Testis (tissue), 2 donors: ENCODE data around the gene RAB27B.

Experiments used
- POLR2A ChIP-seq: fragments of 450-650 bp; IDR thresholded peaks from one replicate; pipeline ENCODE4 v1.6.1; 2017; ENCODE audit warnings: antibody characterized with exemption, mild to moderate bottlenecking, moderate library complexity
- TF ChIP-seq, protein P1 (sequence below), 3 experiments: fragments of 450-650 bp in 2 of 3; fragments of 200-600 bp in 1 of 3; sonication (generic) in 1 of 3; IDR thresholded peaks; one replicate each; pipeline ENCODE4 v1.5.1; 2016 to 2019; ENCODE audit warnings: antibody characterized with exemption in 3 of 3, mild to moderate bottlenecking in 2 of 3, moderate library complexity in 1 of 3

DNA sequence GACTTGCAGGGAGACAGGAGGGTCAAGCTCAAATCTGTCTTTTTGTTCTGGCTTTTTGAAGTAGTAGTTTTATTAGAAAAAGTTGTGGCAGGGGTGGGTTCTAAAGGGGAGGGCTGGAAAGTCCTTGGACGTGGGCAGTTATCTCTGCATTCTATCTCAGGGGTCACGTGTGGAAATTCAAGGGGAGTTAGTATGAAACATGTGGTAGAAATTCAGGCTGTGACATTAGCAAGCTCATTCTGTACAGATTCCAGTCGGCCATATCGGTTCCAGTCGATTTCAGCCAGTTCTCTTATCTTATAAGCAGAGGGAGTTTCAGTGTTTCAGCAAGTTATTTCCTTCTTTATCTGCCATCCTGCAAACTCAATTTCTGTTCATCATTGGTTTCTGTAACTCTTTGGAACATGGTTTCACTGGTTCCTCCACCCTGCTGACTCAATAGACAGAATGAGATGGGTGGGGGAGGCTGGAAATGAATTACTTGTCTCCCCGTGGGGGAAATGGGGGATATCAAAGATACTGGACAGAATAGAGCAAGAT, 53.0 kb downstream of the RAB27B start:
- TF ChIP-seq, protein P1, sequence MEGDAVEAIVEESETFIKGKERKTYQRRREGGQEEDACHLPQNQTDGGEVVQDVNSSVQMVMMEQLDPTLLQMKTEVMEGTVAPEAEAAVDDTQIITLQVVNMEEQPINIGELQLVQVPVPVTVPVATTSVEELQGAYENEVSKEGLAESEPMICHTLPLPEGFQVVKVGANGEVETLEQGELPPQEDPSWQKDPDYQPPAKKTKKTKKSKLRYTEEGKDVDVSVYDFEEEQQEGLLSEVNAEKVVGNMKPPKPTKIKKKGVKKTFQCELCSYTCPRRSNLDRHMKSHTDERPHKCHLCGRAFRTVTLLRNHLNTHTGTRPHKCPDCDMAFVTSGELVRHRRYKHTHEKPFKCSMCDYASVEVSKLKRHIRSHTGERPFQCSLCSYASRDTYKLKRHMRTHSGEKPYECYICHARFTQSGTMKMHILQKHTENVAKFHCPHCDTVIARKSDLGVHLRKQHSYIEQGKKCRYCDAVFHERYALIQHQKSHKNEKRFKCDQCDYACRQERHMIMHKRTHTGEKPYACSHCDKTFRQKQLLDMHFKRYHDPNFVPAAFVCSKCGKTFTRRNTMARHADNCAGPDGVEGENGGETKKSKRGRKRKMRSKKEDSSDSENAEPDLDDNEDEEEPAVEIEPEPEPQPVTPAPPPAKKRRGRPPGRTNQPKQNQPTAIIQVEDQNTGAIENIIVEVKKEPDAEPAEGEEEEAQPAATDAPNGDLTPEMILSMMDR (IDR thresholded peaks at IDR 0.05): no peak
- no peak for TF ChIP-seq POLR2A
